Suprapubic skin (tissue), 3 donors: ENCODE data around the gene RPS6KA2.

Experiments
- CTCF ChIP-seq, 2 donors: fragments of 200-600 bp in 1 of 2; fragments of 450-650 bp in 1 of 2; sonication (generic) in 1 of 2; IDR thresholded peaks; one replicate each; pipeline ENCODE4 v1.5.1; 2016 to 2019; ENCODE audit warnings: antibody characterized with exemption in 2 of 2, mild to moderate bottlenecking in 1 of 2, moderate library complexity in 1 of 2
- EP300 ChIP-seq: sonication (generic); formaldehyde crosslinking; IDR thresholded peaks from one replicate; pipeline ENCODE4 v1.6.1; 2017; ENCODE audit warnings: antibody characterized with exemption
- POLR2A ChIP-seq, 2 donors: fragments of 450-650 bp; IDR thresholded peaks; one replicate each; pipeline ENCODE4 v1.6.1; 2017; ENCODE audit warnings: antibody characterized with exemption in 2 of 2, mild to moderate bottlenecking in 2 of 2, moderate library complexity in 2 of 2

GRCh38 chr6:166670013-166670412, 43.0 kb upstream of the RPS6KA2 start:
- TF ChIP-seq CTCF (IDR thresholded peaks at IDR 0.05) (no peak), POLR2A (IDR thresholded peaks at IDR 0.05) (no peak), EP300 (no peak)
